Measurements from ENCODE around the gene ZNF425.

Gene ZNF425

GRCh38 chr7:149133028-149133710 lies 7.0 kb upstream of the ZNF425 start:
- H3K4me2 ChIP-seq (ENCODE audit: insufficient read depth, low read length), result no peak overlapping the region
- H3K4me3 ChIP-seq (ENCODE audit: low read depth in 1 of 2, low read length in 2 of 2), result no peak overlapping the region
- peaks cover 50% of the 10 kb centered on the region for H3K36me3 ChIP-seq (ENCODE audit: insufficient read depth, low read length)
- no peak for ATAC-seq (ENCODE audit: insufficient read depth, low read depth)
- H3K27ac ChIP-seq (ENCODE audit: low read length), result no peak overlapping the region
- no peak for DNase-seq
- no peaks in the 10 kb centered on the region for H3K27me3 ChIP-seq (ENCODE audit: insufficient read depth, low read length, poor library complexity)
- H3K9ac ChIP-seq (ENCODE audit: low read depth, low read length), result no peak overlapping the region
- H3K4me1 ChIP-seq (ENCODE audit: insufficient read depth, low read length), result peaks cover 4% of the 10 kb centered on the region
- TF ChIP-seq, protein P1, sequence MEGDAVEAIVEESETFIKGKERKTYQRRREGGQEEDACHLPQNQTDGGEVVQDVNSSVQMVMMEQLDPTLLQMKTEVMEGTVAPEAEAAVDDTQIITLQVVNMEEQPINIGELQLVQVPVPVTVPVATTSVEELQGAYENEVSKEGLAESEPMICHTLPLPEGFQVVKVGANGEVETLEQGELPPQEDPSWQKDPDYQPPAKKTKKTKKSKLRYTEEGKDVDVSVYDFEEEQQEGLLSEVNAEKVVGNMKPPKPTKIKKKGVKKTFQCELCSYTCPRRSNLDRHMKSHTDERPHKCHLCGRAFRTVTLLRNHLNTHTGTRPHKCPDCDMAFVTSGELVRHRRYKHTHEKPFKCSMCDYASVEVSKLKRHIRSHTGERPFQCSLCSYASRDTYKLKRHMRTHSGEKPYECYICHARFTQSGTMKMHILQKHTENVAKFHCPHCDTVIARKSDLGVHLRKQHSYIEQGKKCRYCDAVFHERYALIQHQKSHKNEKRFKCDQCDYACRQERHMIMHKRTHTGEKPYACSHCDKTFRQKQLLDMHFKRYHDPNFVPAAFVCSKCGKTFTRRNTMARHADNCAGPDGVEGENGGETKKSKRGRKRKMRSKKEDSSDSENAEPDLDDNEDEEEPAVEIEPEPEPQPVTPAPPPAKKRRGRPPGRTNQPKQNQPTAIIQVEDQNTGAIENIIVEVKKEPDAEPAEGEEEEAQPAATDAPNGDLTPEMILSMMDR (IDR thresholded peaks at IDR 0.05; ENCODE audit: borderline replicate concordance, extremely low read depth, low read length, poor library complexity, severe bottlenecking), result no peak
- no peak for TF ChIP-seq EZH2 (IDR thresholded peaks at IDR 0.05; ENCODE audit: borderline replicate concordance, low read depth, low read length, severe bottlenecking)
- no peaks in the 10 kb centered on the region for H4K20me1 ChIP-seq (ENCODE audit: insufficient read depth, low read length)
- peaks cover 8% of the 10 kb centered on the region for H3K9me3 ChIP-seq (ENCODE audit: insufficient read depth, low read length, severe bottlenecking)
- H2AFZ ChIP-seq (ENCODE audit: low read depth, low read length), result no peak overlapping the region
- H3K79me2 ChIP-seq (ENCODE audit: insufficient read depth, low read length), result peaks cover 9% of the 10 kb centered on the region

DNA sequence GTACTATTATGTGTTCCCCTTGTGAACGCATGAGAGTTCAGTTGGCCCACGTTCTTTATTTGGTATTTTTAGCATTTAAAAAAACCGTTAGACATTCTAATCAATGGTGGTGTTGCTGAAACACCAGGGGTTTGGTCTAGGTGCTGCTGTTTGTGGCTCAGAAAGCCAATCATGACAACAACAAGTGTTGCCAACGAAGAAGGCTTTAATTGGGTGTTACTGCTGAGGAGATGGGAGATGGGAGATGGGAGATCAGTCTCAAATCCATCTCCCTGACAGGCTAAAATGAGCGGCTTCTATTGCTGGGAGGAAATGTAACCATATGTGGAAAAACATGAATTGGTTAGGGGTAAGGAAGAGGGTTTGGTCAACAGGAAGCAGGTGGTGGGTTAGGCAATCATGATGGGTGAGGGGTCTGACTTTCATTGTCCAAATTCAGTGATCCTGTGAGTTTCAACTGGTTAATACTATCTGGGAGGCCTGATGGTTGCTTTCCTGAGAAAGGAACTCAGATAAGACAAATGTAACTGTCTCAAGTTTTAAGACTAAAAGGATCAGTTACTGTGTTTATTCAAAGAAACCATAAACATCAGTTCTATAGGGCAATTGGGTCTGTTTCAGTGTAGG lies 4.6 kb upstream of the ZNF425 start:
- peaks cover 10% of the 10 kb centered on the region for H3K4me1 ChIP-seq (ENCODE audit: insufficient read depth, low read length)
- H3K36me3 ChIP-seq (ENCODE audit: insufficient read depth, low read length), result peaks cover 55% of the 10 kb centered on the region
- no peak overlapping the region for H3K27ac ChIP-seq (ENCODE audit: low read length)
- H3K9me3 ChIP-seq (ENCODE audit: insufficient read depth, low read length, severe bottlenecking), result peaks cover 8% of the 10 kb centered on the region
- no peaks in the 10 kb centered on the region for H4K20me1 ChIP-seq (ENCODE audit: insufficient read depth, low read length)
- H2AFZ ChIP-seq (ENCODE audit: low read depth, low read length), result no peak overlapping the region
- H3K27me3 ChIP-seq (ENCODE audit: insufficient read depth, low read length, poor library complexity), result no peaks in the 10 kb centered on the region
- DNase-seq (no peak), ATAC-seq (ENCODE audit: insufficient read depth, low read depth) (no peak)
- no peak overlapping the region for H3K4me2 ChIP-seq (ENCODE audit: insufficient read depth, low read length)
- no peak overlapping the region for H3K4me3 ChIP-seq (ENCODE audit: low read depth in 1 of 2, low read length in 2 of 2)
- TF ChIP-seq, protein P1 (IDR thresholded peaks at IDR 0.05; ENCODE audit: borderline replicate concordance, extremely low read depth, low read length, poor library complexity, severe bottlenecking), result no peak
- TF ChIP-seq EZH2 (IDR thresholded peaks at IDR 0.05; ENCODE audit: borderline replicate concordance, low read depth, low read length, severe bottlenecking), result no peak
- H3K79me2 ChIP-seq (ENCODE audit: insufficient read depth, low read length), result peaks cover 31% of the 10 kb centered on the region
- H3K9ac ChIP-seq (ENCODE audit: low read depth, low read length), result no peak overlapping the region

GRCh38 chr7:149126662-149127266 lies 640 bp upstream of the ZNF425 start:
- Histone ChIP-seq H3K9ac (ENCODE audit: low read depth, low read length) (peak overlapping the region; percentile 99), H2AFZ (ENCODE audit: low read depth, low read length) (peak overlapping the region; percentile 99), H4K20me1 (ENCODE audit: insufficient read depth, low read length) (no peaks in the 10 kb centered on the region), H3K9me3 (ENCODE audit: insufficient read depth, low read length, severe bottlenecking) (peaks cover 8% of the 10 kb centered on the region), H3K36me3 (ENCODE audit: insufficient read depth, low read length) (peaks cover 43% of the 10 kb centered on the region), H3K4me2 (ENCODE audit: insufficient read depth, low read length) (peak overlapping the region; percentile 86), H3K27ac (ENCODE audit: low read length) (peak overlapping the region; percentile 100), H3K4me3 (ENCODE audit: low read depth in 1 of 2, low read length in 2 of 2) (peak overlapping the region; percentile 92 to 99), H3K27me3 (ENCODE audit: insufficient read depth, low read length, poor library complexity) (no peaks in the 10 kb centered on the region), H3K79me2 (ENCODE audit: insufficient read depth, low read length) (peaks cover 41% of the 10 kb centered on the region), H3K4me1 (ENCODE audit: insufficient read depth, low read length) (peaks cover 20% of the 10 kb centered on the region)
- TF ChIP-seq, protein P1 (IDR thresholded peaks at IDR 0.05; ENCODE audit: borderline replicate concordance, extremely low read depth, low read length, poor library complexity, severe bottlenecking), result no peak
- no peak for TF ChIP-seq EZH2 (IDR thresholded peaks at IDR 0.05; ENCODE audit: borderline replicate concordance, low read depth, low read length, severe bottlenecking)
- DNase-seq, result peak; percentile 77
- peak; percentile 67 for ATAC-seq (ENCODE audit: insufficient read depth, low read depth)

Data from DND-41 (cell line).